WERI-Rb-1 (cell line): ENCODE data around the gene DHRS1.
A peak's percentile ranks its signal among the peaks of the same experiment; 100 is the strongest.

Source experiments
- DNase-seq: peaks from one replicate; pipeline ENCODE4 v3.0.0-alpha.2; 2020
- H3K27ac ChIP-seq: fragments of 250-450 bp; sonication (Bioruptor Pico); 2 replicates; pipeline ENCODE4 v1.5.1; 2020; ENCODE audit warnings: mild to moderate bottlenecking, moderate library complexity
- H3K27me3 ChIP-seq: fragments of 250-450 bp; sonication (Bioruptor Pico); 2 replicates; pipeline ENCODE4 v1.5.1; 2021; ENCODE audit warnings: mild to moderate bottlenecking, low read depth, moderate library complexity; ENCODE audit not compliant: insufficient read depth, severe bottlenecking
- H3K36me3 ChIP-seq: fragments of 250-450 bp; sonication (Bioruptor Pico); 2 replicates; pipeline ENCODE4 v1.5.1; 2020; ENCODE audit warnings: mild to moderate bottlenecking, moderate library complexity
- H3K4me3 ChIP-seq: 2 replicates; pipeline ENCODE4 v1.5.1; 2011; ENCODE audit warnings: low read depth, mild to moderate bottlenecking, control low read depth, low read length
- H3K9me3 ChIP-seq: fragments of 250-450 bp; sonication (Bioruptor Pico); 2 replicates; pipeline ENCODE4 v1.5.1; 2021; ENCODE audit warnings: mild to moderate bottlenecking, moderate library complexity; ENCODE audit not compliant: severe bottlenecking
- CTCF ChIP-seq: IDR thresholded peaks from 2 replicates; pipeline ENCODE4 v1.5.1; 2011; ENCODE audit warnings: low read depth, mild to moderate bottlenecking, control low read depth, inconsistent platforms, low read length

DHRS1 gene

GRCh38 chr14:24284501-24285035 is 15.0 kb downstream of the DHRS1 start:
- no peak for TF ChIP-seq CTCF
- Histone ChIP-seq H3K27me3 (no peaks in the 10 kb centered on the region), H3K36me3 (peaks cover 3% of the 10 kb centered on the region; the same call in 1 of the 2 replicates), H3K27ac (no peak overlapping the region), H3K4me3 (no peak overlapping the region), H3K9me3 (no peaks in the 10 kb centered on the region)
- DNase-seq, result no peak

- H3K27ac ChIP-seq, result peak overlapping the region; percentile 43; the same call in 1 of the 2 replicates
- TF ChIP-seq CTCF, result no peak
- DNase-seq, result peak; percentile 36
- H3K4me3 ChIP-seq, result no peak overlapping the region
- H3K27me3 ChIP-seq, result no peaks in the 10 kb centered on the region
- H3K9me3 ChIP-seq, result no peaks in the 10 kb centered on the region
- no peaks in the 10 kb centered on the region for H3K36me3 ChIP-seq
Observed at GRCh38 chr14:24283796-24284460, 15.7 kb downstream of the DHRS1 start.

GRCh38 chr14:24282736-24283135 is 16.8 kb downstream of the DHRS1 start:
- DNase-seq, result no peak
- TF ChIP-seq CTCF, result no peak
- Histone ChIP-seq H3K4me3 (no peak overlapping the region), H3K27ac (no peak overlapping the region), H3K9me3 (no peaks in the 10 kb centered on the region), H3K27me3 (no peaks in the 10 kb centered on the region), H3K36me3 (no peaks in the 10 kb centered on the region)

GRCh38 chr14:24281636-24282035 is 17.9 kb downstream of the DHRS1 start:
- Histone ChIP-seq H3K27me3 (no peaks in the 10 kb centered on the region), H3K27ac (no peak overlapping the region), H3K4me3 (no peak overlapping the region), H3K9me3 (no peaks in the 10 kb centered on the region), H3K36me3 (no peaks in the 10 kb centered on the region)
- no peak for TF ChIP-seq CTCF
- DNase-seq, result no peak

- no peak for DNase-seq
- H3K9me3 ChIP-seq, result no peaks in the 10 kb centered on the region
- H3K36me3 ChIP-seq, result no peaks in the 10 kb centered on the region
- H3K27me3 ChIP-seq, result no peaks in the 10 kb centered on the region
- no peak overlapping the region for H3K4me3 ChIP-seq
- H3K27ac ChIP-seq, result no peak overlapping the region
- TF ChIP-seq CTCF, result no peak
Observed at GRCh38 chr14:24280797-24281460, 18.7 kb downstream of the DHRS1 start.
